Measurements from ENCODE around the gene SCFD2. TPM values are rescaled to one million over a fixed set of nuclear protein-coding genes. Genes with fewer than 3 reads are reported as not detected.

Gene SCFD2
- total and polyA plus RNA-seq, 2 donors (not counting 3 experiments of a cell fraction or from before 2014, with no cell fraction given), result 12.3 to 22.8 TPM

- Histone ChIP-seq H3K9ac (replicated peaks; ENCODE audit: extremely low read depth, insufficient read depth, low read length) (no peak overlapping the region), H2AFZ (ENCODE audit: low read depth, low read length) (no peak overlapping the region), H3K36me3 (ENCODE audit: control insufficient read depth in 2 of 2, extremely low read depth in 1 of 2, insufficient read depth in 2 of 2, low read length in 2 of 2) (no peaks in the 10 kb centered on the region), H3K4me3 (replicated peaks in 1 of 3; ENCODE audit: insufficient read depth in 1 of 3, low read depth in 1 of 3, low read length in 3 of 3) (no peak overlapping the region), H3K9me1 (replicated peaks; ENCODE audit: control insufficient read depth, extremely low read depth, insufficient read depth, low read length) (no peaks in the 10 kb centered on the region), H3K9me3 (replicated peaks; ENCODE audit: control insufficient read depth, insufficient read depth, low read length) (no peaks in the 10 kb centered on the region), H3K79me2 (ENCODE audit: control insufficient read depth, insufficient read depth, low read length) (no peaks in the 10 kb centered on the region), H4K20me1 (replicated peaks; ENCODE audit: control insufficient read depth, extremely low read depth, insufficient read depth, low read length) (no peaks in the 10 kb centered on the region), H3K4me1 (ENCODE audit: control insufficient read depth, extremely low read depth, insufficient read depth, low read length) (no peaks in the 10 kb centered on the region), H3K4me2 (ENCODE audit: insufficient read depth, low read length) (no peak overlapping the region), H3K27me3 (ENCODE audit: control insufficient read depth in 2 of 2, insufficient read depth in 2 of 2, low read length in 2 of 2) (no peaks in the 10 kb centered on the region), H3K27ac (ENCODE audit: insufficient read depth, low read depth, low read length) (no peak overlapping the region)
- TF ChIP-seq FOS (IDR thresholded peaks at IDR 0.05; ENCODE audit: borderline replicate concordance, insufficient read depth, low read length) (no peak), POLR2A (IDR thresholded peaks at IDR 0.05; ENCODE audit: low read depth, low read length) (no peak), MAX (IDR thresholded peaks at IDR 0.05; ENCODE audit: insufficient read depth, insufficient read length) (no peak), MYC (IDR thresholded peaks at IDR 0.05; ENCODE audit: low read depth, low read length) (no peak), EZH2 (IDR thresholded peaks at IDR 0.05; ENCODE audit: borderline replicate concordance, low read depth, low read length, severe bottlenecking) (no peak), JUN (IDR thresholded peaks at IDR 0.05; ENCODE audit: borderline replicate concordance, insufficient read depth, insufficient read length, low read depth) (no peak), GATA2 (IDR thresholded peaks at IDR 0.05; ENCODE audit: insufficient read depth, insufficient read length, low read depth, low read length) (no peak), POLR2AphosphoS5 (IDR thresholded peaks at IDR 0.05; ENCODE audit: insufficient read depth, low read depth, low read length) (no peak), CTCF (IDR thresholded peaks at IDR 0.05; ENCODE audit: extremely low read depth in 1 of 2, insufficient read depth in 1 of 2, low read depth in 1 of 2, low read length in 2 of 2) (no peak)
- no TSS peak for BruUV-seq (replicated peaks)
- POLR2A ChIA-PET, result no interaction called here
- intact Hi-C loops (cut with micrococcal nuclease) (loop anchor here (10.0 kb wide), 1 partner anchor 482 kb away; the partner anchor contains the start of gene USP46), dilution Hi-C loops (cut with MboI; ENCODE audit: extremely low pct_ligation_motif_present, low sequenced_read_pairs) (no loop called here)
- FAIRE-seq (no peak), DNase-seq (ENCODE audit: low read depth, low spot score) (no peak)
- CTCF ChIA-PET, result no interaction called here
These were observed 228.9 kb downstream of the SCFD2 start for GRCh38 chr4:53136954-53137353.
